ENCODE measurements around the gene FLNB. TPM values are rescaled to one million over a fixed set of nuclear protein-coding genes. Genes with fewer than 3 reads are reported as not detected.

The FLNB gene
- total and polyA plus RNA-seq, 2 of the 13 experiments (the other 11 are each of a cell fraction or from before 2014, with no cell fraction given), result 106 to 130 TPM

DNA sequence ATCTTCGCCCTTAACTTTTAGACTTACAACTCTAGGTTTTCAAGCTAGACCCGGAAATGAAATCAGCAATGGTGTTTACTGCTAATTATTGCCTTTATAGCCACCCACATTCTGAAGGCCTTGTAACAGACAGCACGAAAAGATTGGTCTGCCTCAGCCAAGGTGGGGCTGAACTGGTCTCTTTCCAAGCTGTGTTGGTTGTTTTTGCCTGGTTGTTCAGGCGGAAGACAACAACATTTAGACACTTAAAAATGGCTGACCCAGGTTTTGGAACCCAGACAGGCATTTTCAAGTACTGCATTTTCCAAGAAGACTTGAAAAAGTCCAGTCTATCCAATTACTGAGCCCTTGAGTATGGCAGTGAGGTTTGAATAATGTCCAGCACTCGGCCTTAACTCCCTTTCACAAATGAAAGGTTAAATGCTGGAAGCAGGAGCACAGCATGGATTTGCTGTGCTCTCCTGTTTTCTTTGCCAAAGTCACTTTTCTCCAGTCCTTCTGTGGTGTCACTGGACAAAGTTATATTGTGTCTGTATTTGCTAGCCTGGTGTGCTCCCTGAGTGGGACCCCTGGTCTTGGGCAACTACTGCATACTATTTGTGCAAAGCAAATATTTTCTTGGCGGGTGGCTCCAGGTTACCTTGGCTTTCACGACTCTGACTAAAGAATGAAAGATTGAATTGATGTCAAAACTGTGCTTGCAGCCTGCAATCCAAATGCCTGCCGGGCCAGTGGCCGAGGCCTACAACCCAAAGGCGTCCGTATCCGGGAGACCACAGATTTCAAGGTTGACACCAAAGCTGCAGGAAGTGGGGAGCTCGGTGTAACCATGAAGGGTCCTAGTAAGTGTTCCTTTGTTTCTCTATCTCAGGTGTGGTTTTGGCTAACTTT, 93.5 kb downstream of the FLNB start (continued):
- peak; percentile 94 for TF ChIP-seq ZNF609 (CRISPR knock-in tag; IDR thresholded peaks at IDR 0.05; ENCODE audit: borderline replicate concordance)
- TF ChIP-seq ZNF878 (CRISPR knock-in tag; IDR thresholded peaks at IDR 0.05), result peak; percentile 68; the same call in 1 of the 2 replicates
- TF ChIP-seq IKZF5 (CRISPR knock-in tag; IDR thresholded peaks at IDR 0.05), result peak; percentile 84
- peak in 1 of 2 experiments; percentile 76; a peak in 1 of 4 replicates for TF ChIP-seq KLF16 (CRISPR knock-in tag; IDR thresholded peaks at IDR 0.05)
- TF ChIP-seq, protein P1, sequence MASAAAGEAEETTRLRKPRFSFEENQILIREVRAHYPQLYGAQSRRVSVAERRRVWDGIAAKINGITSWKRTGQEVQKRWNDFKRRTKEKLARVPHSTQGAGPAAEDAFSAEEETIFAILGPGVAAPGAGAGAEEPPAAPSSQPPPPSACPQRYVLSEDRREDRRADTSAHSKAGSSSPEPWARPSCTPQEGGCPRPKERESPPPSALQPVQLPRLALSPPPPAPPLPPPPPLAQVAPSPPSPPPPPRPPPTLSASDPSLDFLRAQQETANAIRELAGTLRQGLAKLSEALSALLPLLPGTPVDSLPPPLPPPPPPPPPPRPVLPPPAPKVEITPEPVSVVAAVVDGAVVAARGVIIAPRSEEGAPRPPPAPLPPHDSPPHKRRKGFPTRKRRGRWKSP (CRISPR knock-in tag; IDR thresholded peaks at IDR 0.05), result peak; percentile 72; the same call in 1 of the 2 replicates
- peak; percentile 91; the same call in 1 of the 2 replicates for TF ChIP-seq ZKSCAN8 (CRISPR knock-in tag; IDR thresholded peaks at IDR 0.05; ENCODE audit: borderline replicate concordance)
- 0 out of 2 replicates have a peak, but pooled peaks have one; percentile 24 for TF ChIP-seq JUN (CRISPR knock-in tag; IDR thresholded peaks at IDR 0.05)
- peak; percentile 38; the same call in 1 of the 2 replicates for TF ChIP-seq KDM1A (CRISPR knock-in tag; IDR thresholded peaks at IDR 0.05)
